C4-2B (cell line): ENCODE results near the gene NCOA7.
A peak's percentile ranks its signal among the peaks of the same experiment; 100 is the strongest.

ENCODE experiments used
- H3K27ac ChIP-seq: fragments of 450-650 bp; 2 replicates; pipeline ENCODE4 v1.5.1; 2017
- CTCF ChIP-seq: fragments of 450-650 bp; conservative IDR thresholded peaks from 2 replicates; pipeline ENCODE4 v1.5.1; 2017; ENCODE audit warnings: mild to moderate bottlenecking
- ZFX ChIP-seq: fragments of 450-650 bp; IDR thresholded peaks from 2 replicates; pipeline ENCODE4 v1.6.1; 2017

Gene NCOA7

GRCh38 chr6:125858427-125859320 lies 67.9 kb downstream of the NCOA7 start:
- TF ChIP-seq ZFX (no peak), CTCF (peak; percentile 80)
- no peak overlapping the region for H3K27ac ChIP-seq

- no peak overlapping the region for H3K27ac ChIP-seq
- TF ChIP-seq CTCF, result no peak
- TF ChIP-seq ZFX, result no peak
Observed at GRCh38 chr6:125859727-125860126, 69.0 kb downstream of the NCOA7 start.

- no peak overlapping the region for H3K27ac ChIP-seq
- no peak for TF ChIP-seq ZFX
- no peak for TF ChIP-seq CTCF
Observed at GRCh38 chr6:125863023-125863422, 72.3 kb downstream of the NCOA7 start.

GRCh38 chr6:125865015-125865414 lies 74.3 kb downstream of the NCOA7 start:
- TF ChIP-seq ZFX (no peak), CTCF (no peak)
- H3K27ac ChIP-seq, result no peak overlapping the region

- no peak overlapping the region for H3K27ac ChIP-seq
- TF ChIP-seq CTCF (no peak), ZFX (no peak)
Observed at GRCh38 chr6:125866433-125866832, 75.7 kb downstream of the NCOA7 start.

GRCh38 chr6:125867483-125867942 lies 76.8 kb downstream of the NCOA7 start:
- H3K27ac ChIP-seq, result no peak overlapping the region

More at GRCh38 chr6:125867483-125867942, 76.8 kb downstream of the NCOA7 start:
- no peak for TF ChIP-seq ZFX
- TF ChIP-seq CTCF, result no peak
